Panc1 (cell line): ENCODE results near the gene UPF1. TPM values are rescaled to one million over a fixed set of nuclear protein-coding genes. Genes with fewer than 3 reads are reported as not detected.

Experiments
- ATAC-seq: fragments of 200-7000 bp; cut with Tn5 transposase; 2 replicates; pipeline ENCODE4 v1.9.1; 2020; ENCODE audit warnings: mild to moderate bottlenecking, moderate library complexity
- BruUV-seq: library from RNA; stranded (reverse); fragments of 400-500 nt; replicated peaks from 2 replicates; lab custom pipeline; 2021; lab: Mats Ljungman, UMichigan
- CTCF ChIA-PET: fragments of 300-600 bp; sonication (Branson Sonifier 250); formaldehyde crosslinking; loops from one replicate; lab custom pipeline; 2022; ENCODE audit warnings: antibody characterized with exemption; lab: Charles Lee
- POLR2A ChIA-PET: fragments of 300-600 bp; sonication (Branson Sonifier 250); formaldehyde crosslinking; loops from one replicate; lab custom pipeline; 2022; ENCODE audit warnings: antibody characterized with exemption; lab: Charles Lee
- DNase-seq: peaks from one replicate; pipeline ENCODE4 v3.0.0-alpha.2; 2010; ENCODE audit warnings: low read depth, low spot score
- H3K27ac ChIP-seq: 2 replicates; pipeline ENCODE4 v1.5.1; 2011; ENCODE audit warnings: mild to moderate bottlenecking, low read length, inconsistent platforms
- H3K27me3 ChIP-seq: fragments of 200-500 bp; sonication (Bioruptor generic); 2 replicates; pipeline ENCODE4 v1.6.0; 2014; ENCODE audit warnings: low read length, inconsistent platforms; ENCODE audit not compliant: control insufficient read depth, insufficient read depth
- H3K36me3 ChIP-seq: fragments of 200-500 bp; sonication (Bioruptor generic); 2 replicates; pipeline ENCODE4 v1.5.1; 2014; ENCODE audit warnings: inconsistent platforms, mild to moderate bottlenecking, low read length, moderate library complexity; ENCODE audit not compliant: control insufficient read depth, insufficient read depth
- H3K4me1 ChIP-seq: 2 replicates; pipeline ENCODE4 v1.5.1; 2011; ENCODE audit warnings: inconsistent platforms, mild to moderate bottlenecking, low read length, moderate library complexity; ENCODE audit not compliant: control insufficient read depth, insufficient read depth
- H3K4me3 ChIP-seq, 2 experiments: 2 replicates each; pipeline ENCODE4 v1.5.1; 2011 to 2012; ENCODE audit warnings: low read depth in 2 of 2, low read length in 2 of 2, mild to moderate bottlenecking in 2 of 2, inconsistent platforms in 1 of 2, moderate library complexity in 1 of 2
- H3K9me3 ChIP-seq: fragments of 200-500 bp; sonication (Bioruptor generic); 2 replicates; pipeline ENCODE4 v1.5.1; 2014; ENCODE audit warnings: low read depth, mild to moderate bottlenecking, inconsistent platforms, low read length, moderate library complexity; ENCODE audit not compliant: control insufficient read depth, insufficient read depth
- POLR2AphosphoS5 ChIP-seq: IDR thresholded peaks from 2 replicates; pipeline ENCODE4 v1.6.1; 2012; ENCODE audit warnings: mild to moderate bottlenecking, low read depth, low read length, moderate library complexity
- REST ChIP-seq, 2 experiments: IDR thresholded peaks; 2 replicates each; pipeline ENCODE4 v1.6.1; 2011 to 2012; ENCODE audit warnings: low read depth in 2 of 2, control low read depth in 1 of 2, low read length in 1 of 2, mild to moderate bottlenecking in 1 of 2, moderate library complexity in 1 of 2; ENCODE audit not compliant: insufficient read depth in 1 of 2
- SIN3A ChIP-seq: IDR thresholded peaks from 2 replicates; pipeline ENCODE4 v1.6.1; 2012; ENCODE audit warnings: low read depth, mild to moderate bottlenecking, low read length, moderate library complexity, borderline replicate concordance; ENCODE audit not compliant: insufficient read depth
- TCF7L2 ChIP-seq: IDR thresholded peaks from 2 replicates; pipeline ENCODE4 v1.6.1; 2011; ENCODE audit warnings: mild to moderate bottlenecking, low read depth, low read length, inconsistent platforms
- in situ Hi-C: cut with HindIII; loops from 2 replicates; pipeline ENCODE4 v1.10.0; 2016; ENCODE audit warnings: low sequenced_read_pairs, low pct_unique_long_range_greater_than_20kb
- intact Hi-C: fragments of 100-400 bp; cut with micrococcal nuclease; formaldehyde crosslinking; loops from one replicate; pipeline ENCODE4 v1.10.0; 2022; ENCODE audit not compliant: unreplicated experiment
- total RNA-seq: library from RNA; stranded (reverse); gene quantifications from one replicate; pipeline ENCODE4 v1.2.1, GENCODE V29; 2021; ENCODE audit not compliant: unreplicated experiment
- TF ChIP-seq, protein P1 (sequence below): fragments of 450-650 bp; IDR thresholded peaks from 2 replicates; pipeline ENCODE4 v1.5.1; 2017; ENCODE audit warnings: mild to moderate bottlenecking

Gene UPF1
- total RNA-seq, 1 experiment from 2014 or later, result 62.2 TPM

DNA sequence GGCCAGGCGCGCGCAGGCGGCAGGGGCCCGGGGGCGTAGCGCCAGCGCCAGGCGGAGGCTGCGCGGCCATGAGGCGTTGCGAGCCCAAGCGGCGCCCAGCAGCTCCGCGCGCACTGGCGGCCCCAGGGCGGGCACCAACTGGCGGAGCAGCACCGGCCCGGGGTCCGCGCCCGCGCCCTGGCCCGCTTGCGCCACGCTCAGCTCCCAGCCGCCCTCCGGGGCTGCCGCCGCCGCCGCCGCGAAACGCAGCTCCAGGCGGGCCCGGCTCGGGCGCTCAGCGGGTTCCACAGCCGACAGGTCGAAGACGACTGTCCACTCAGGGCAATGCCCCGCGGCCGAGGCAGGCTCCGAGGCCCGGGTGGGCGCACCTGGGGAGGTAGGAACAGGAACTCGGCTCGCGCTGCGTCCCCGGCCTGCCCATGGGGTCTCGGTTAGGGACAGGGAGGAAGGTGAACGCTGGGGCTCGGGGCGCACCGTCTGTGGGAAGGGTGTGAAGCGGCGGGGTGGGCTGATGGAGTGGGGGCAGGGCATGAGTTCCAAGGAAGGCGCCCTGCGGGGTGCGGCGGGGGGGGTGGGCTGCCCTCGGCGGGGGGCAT lies 37.4 kb downstream of the UPF1 start:
- H3K9me3 ChIP-seq, result no peaks in the 10 kb centered on the region
- POLR2A ChIA-PET, result no interaction called here
- BruUV-seq, result no TSS peak
- H3K27me3 ChIP-seq, result no peaks in the 10 kb centered on the region
- in situ Hi-C loops (no loop called here), intact Hi-C loops (no loop called here)
- no peak for DNase-seq
- TF ChIP-seq, protein P1, sequence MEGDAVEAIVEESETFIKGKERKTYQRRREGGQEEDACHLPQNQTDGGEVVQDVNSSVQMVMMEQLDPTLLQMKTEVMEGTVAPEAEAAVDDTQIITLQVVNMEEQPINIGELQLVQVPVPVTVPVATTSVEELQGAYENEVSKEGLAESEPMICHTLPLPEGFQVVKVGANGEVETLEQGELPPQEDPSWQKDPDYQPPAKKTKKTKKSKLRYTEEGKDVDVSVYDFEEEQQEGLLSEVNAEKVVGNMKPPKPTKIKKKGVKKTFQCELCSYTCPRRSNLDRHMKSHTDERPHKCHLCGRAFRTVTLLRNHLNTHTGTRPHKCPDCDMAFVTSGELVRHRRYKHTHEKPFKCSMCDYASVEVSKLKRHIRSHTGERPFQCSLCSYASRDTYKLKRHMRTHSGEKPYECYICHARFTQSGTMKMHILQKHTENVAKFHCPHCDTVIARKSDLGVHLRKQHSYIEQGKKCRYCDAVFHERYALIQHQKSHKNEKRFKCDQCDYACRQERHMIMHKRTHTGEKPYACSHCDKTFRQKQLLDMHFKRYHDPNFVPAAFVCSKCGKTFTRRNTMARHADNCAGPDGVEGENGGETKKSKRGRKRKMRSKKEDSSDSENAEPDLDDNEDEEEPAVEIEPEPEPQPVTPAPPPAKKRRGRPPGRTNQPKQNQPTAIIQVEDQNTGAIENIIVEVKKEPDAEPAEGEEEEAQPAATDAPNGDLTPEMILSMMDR, result no peak
- TF ChIP-seq SIN3A (no peak), POLR2AphosphoS5 (no peak), REST (IDR thresholded peaks at IDR 0.05; ENCODE audit: insufficient read depth in 1 of 2, low read depth in 2 of 2, low read length in 1 of 2) (no peak), TCF7L2 (no peak)
- H3K4me1 ChIP-seq, result no peaks in the 10 kb centered on the region
- no peak for ATAC-seq
- CTCF ChIA-PET, result no interaction called here
- no peak overlapping the region for H3K27ac ChIP-seq
- no peak overlapping the region for H3K4me3 ChIP-seq
- H3K36me3 ChIP-seq, result no peaks in the 10 kb centered on the region

DNA sequence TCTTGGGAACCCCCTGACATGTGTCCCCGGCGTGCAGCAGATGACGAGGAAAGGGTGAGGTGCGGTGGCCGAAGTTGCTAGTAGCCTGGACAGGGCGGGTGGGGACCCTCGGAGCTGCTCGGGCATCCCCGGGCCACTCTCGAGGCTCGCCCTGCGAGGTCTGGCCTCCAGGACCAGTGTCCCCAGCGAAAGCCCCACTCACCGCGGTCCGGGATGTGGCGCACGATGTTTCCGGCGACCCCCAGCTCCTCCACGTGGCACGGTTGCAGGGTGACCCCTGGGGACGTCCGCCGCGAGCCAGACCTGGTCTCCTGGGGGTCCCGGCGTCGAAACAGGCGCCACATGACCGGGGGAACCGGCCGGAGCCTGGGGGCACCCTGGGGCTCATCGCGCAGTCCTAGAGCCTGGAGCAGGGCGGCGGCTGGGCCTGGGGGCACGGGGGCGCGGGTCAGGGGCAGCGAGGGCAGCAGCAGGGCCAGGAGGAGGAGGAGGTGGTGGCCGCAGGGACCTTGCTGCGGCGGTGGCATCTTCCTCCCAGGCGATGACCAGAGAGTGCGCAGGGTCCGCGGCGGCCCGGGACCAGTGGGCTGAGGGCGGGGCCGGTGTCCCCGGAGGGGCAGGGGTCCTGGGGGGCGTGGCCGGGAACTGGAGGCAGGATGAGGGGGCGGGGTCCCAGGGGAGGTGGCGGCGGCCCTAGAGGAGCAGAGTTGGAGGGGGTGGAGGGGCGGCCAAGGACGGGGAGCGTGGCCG lies 38.2 kb downstream of the UPF1 start:
- Histone ChIP-seq H3K4me1 (no peaks in the 10 kb centered on the region), H3K4me3 (no peak overlapping the region), H3K27me3 (no peaks in the 10 kb centered on the region), H3K9me3 (no peaks in the 10 kb centered on the region), H3K36me3 (no peaks in the 10 kb centered on the region), H3K27ac (no peak overlapping the region)
- intact Hi-C loops (no loop called here), in situ Hi-C loops (no loop called here)
- CTCF ChIA-PET, result no interaction called here
- POLR2A ChIA-PET, result no interaction called here
- DNase-seq, result no peak
- TF ChIP-seq POLR2AphosphoS5 (no peak), SIN3A (no peak), TCF7L2 (no peak), REST (IDR thresholded peaks at IDR 0.05; ENCODE audit: insufficient read depth in 1 of 2, low read depth in 2 of 2, low read length in 1 of 2) (no peak)
- TF ChIP-seq, protein P1, result no peak
- BruUV-seq, result no TSS peak
- no peak for ATAC-seq
